GM12864 (cell line): ENCODE measurements around the gene NTPCR.

Experiments
- DNase-seq: peaks from one replicate; pipeline ENCODE4 v3.0.0-alpha.2; 2011; ENCODE audit warnings: low read depth
- H3K4me3 ChIP-seq: 2 replicates; pipeline ENCODE4 v1.5.1; 2011; ENCODE audit warnings: mild to moderate bottlenecking, low read depth, low read length, control low read depth
- TF ChIP-seq, protein P1 (sequence below): IDR thresholded peaks from 2 replicates; pipeline ENCODE4 v1.5.1; 2011; ENCODE audit warnings: low read depth, mild to moderate bottlenecking, moderate library complexity, low read length, control low read depth, inconsistent platforms; ENCODE audit errors: missing control alignments

NTPCR gene

DNA sequence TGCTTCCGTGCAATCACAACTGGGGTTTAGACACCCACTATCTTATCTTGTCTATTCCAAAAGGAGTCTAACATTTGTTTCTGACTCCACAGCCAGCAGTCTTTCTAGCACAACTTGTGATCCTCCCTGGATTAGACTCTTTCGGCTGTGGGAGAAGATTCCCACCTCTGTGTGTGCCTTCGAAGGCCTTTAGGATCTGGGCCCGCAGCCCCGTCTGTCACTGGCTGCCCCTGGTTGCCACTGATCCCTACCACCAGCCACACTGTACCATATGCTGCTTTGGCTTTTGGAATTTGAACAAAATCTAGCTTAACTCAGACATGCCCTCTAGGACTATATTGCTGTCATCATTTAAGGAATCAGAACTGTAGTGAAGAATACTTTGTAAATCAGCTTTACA is 18.0 kb downstream of the NTPCR start:
- no peak for DNase-seq
- no peak overlapping the region for H3K4me3 ChIP-seq
- TF ChIP-seq, protein P1, sequence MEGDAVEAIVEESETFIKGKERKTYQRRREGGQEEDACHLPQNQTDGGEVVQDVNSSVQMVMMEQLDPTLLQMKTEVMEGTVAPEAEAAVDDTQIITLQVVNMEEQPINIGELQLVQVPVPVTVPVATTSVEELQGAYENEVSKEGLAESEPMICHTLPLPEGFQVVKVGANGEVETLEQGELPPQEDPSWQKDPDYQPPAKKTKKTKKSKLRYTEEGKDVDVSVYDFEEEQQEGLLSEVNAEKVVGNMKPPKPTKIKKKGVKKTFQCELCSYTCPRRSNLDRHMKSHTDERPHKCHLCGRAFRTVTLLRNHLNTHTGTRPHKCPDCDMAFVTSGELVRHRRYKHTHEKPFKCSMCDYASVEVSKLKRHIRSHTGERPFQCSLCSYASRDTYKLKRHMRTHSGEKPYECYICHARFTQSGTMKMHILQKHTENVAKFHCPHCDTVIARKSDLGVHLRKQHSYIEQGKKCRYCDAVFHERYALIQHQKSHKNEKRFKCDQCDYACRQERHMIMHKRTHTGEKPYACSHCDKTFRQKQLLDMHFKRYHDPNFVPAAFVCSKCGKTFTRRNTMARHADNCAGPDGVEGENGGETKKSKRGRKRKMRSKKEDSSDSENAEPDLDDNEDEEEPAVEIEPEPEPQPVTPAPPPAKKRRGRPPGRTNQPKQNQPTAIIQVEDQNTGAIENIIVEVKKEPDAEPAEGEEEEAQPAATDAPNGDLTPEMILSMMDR: no peak

DNA sequence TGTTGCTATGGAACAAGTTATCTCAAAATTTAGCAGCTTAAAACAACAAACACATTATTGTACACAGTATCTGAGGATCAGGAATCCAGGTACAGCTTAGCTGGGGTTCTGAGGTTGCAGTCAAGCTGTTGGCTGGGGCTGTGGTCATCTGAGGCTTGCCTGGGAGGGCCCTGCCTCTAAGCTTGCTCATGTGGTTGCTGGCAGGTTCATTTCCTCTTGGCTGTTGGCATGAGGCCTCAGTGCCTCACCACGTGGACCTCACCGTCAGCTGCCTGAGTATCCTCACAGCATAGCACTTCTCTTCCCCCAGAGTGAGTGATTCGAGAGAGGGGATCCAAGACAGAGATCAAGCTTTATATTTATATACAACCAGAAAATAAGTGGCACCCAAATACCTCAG is 18.6 kb downstream of the NTPCR start:
- H3K4me3 ChIP-seq: no peak overlapping the region
- TF ChIP-seq, protein P1: no peak
- DNase-seq: no peak

DNA sequence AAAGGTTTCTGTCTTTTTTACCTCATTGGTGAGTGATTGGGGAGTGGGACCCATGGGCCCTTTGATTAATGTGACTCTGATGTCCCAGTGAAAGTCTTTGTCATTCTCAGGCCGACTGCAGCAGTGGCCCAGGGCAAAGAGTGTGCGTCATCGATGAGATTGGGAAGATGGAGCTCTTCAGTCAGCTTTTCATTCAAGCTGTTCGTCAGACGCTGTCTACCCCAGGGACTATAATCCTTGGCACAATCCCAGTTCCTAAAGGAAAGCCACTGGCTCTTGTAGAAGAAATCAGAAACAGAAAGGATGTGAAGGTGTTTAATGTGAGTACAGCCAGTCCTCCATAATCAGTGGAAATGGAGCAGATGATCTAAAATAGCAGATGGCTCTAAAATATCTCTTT is 19.4 kb downstream of the NTPCR start:
- no peak overlapping the region for H3K4me3 ChIP-seq

DNA sequence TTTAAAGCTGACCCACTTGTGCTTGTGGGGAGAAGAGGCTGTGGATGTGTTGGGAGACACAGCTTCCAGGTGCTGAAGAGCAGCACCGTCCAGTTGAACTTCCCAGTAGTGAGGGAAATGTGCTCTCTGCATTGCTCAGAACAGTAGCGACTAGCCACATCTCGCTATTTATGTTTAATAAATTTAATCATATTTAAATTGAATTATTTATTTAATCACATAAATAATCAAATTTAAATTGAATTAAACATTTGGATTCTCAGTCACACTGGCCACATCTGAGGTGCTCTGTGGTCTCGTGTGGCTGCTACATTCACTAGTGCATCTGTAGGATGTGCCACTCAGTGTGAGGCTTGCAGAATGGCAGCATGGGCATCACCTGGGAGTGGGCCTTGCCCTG is 20.1 kb downstream of the NTPCR start:
- H3K4me3 ChIP-seq: no peak overlapping the region
- DNase-seq: no peak
- TF ChIP-seq, protein P1: no peak

More for the DNA sequence above, 19.4 kb downstream of the NTPCR start:
- TF ChIP-seq, protein P1: no peak
- no peak for DNase-seq

DNA sequence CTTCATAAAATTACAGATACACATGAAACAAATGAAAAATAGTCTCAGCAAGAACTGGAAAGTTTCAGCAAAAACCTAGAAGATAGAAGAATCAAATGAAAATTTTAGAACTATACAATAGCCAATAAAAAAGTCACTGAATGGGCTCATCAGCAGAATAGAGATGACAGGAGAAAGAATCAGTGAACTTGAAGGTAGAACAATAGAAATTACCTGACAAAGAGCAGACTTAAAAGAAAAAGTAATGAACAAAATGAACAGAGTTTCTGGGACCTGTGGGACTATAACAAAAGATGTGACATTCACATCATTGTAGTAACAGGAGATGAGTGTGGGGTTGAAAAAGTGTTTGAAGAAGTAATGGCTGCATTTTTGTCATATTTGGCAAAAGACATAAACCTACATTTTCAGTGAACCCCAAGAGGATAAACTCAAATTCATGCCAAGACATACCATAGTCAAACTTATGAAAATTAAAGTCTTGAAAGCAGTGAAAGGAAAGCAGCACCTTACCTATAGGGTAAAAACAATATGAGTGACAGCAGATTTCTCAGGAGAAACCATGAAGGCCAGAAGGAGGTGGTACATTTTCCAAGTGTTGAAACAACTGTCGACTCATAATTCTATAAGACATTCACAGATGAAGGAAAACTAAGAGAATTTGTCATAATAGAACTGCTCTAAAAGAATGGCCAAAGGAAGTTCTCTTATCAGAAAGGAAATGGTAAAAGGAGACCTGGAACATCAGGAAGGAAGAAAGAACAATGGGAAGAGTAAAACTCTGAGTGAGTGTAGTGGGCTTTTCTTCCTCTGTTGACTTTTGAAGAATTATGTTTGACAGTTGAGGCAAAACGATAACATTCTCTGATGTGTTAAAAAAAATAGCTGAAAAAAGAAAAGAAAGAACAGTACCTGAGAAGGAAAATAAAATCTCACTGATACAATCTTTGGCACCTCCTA is 23.5 kb downstream of the NTPCR start:
- TF ChIP-seq, protein P1: no peak
- H3K4me3 ChIP-seq: no peak overlapping the region
- DNase-seq: no peak

DNA sequence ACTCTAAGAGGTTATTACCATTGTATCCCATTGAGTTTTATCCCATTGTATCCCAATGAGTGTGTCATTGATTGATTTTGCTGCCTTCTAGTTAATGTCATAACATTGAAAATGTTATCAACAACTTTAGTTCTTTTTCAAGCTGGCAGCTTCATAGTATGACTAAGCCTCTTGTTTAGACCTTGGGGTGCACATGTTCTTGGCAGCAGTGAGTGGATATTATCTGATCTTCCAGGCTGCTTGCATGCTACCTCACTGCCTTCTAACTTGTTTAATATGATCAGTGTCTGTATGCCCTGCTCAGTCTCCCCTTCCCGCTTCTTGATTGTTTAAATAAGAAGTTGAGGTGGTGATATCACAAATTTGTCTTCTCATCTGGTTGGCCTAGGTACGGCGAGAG is 24.6 kb downstream of the NTPCR start:
- TF ChIP-seq, protein P1: no peak
- no peak for DNase-seq
- no peak overlapping the region for H3K4me3 ChIP-seq
